ENCODE data around the gene NEK7. TPM values are rescaled to one million over a fixed set of nuclear protein-coding genes. Genes with fewer than 3 reads are reported as not detected.

The NEK7 gene
- total RNA-seq, 1 donor: 366 TPM

DNA sequence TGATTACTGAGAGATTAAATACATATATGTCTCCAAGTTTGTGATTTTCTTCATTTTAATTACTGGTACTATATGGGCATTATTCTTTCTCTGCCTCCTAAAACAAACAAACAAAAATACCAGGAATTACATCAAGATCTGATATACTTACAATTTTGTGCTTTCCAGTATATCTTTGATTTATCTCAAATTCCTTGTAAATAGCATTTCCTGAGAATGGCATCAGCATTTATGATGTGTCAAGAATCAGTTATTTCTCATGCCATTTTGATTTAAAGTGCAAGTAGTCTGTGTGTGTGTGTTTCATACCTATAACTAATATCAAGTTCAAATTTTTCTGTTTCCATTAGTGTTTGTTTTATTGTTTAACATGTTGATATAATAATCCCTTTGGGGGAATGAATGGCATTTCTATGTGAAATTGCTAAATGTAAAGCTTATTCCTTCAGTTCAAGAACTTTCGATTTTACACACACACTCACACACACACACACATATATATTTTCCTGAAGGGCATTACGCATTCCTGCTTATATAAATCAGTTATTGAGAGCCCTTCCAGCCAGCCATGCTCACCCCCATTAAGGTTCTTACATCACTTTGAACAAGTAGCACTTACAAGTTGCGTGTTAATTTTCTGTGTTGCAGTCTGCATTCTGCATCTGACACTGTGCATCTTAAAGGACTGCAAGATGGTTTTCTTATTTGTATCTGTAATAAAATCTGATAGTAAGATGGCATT, 102.7 kb downstream of the NEK7 start:
- no peak overlapping the region for H3K4me3 ChIP-seq (ENCODE audit: low read depth, low read length)
- TF ChIP-seq, protein P1, sequence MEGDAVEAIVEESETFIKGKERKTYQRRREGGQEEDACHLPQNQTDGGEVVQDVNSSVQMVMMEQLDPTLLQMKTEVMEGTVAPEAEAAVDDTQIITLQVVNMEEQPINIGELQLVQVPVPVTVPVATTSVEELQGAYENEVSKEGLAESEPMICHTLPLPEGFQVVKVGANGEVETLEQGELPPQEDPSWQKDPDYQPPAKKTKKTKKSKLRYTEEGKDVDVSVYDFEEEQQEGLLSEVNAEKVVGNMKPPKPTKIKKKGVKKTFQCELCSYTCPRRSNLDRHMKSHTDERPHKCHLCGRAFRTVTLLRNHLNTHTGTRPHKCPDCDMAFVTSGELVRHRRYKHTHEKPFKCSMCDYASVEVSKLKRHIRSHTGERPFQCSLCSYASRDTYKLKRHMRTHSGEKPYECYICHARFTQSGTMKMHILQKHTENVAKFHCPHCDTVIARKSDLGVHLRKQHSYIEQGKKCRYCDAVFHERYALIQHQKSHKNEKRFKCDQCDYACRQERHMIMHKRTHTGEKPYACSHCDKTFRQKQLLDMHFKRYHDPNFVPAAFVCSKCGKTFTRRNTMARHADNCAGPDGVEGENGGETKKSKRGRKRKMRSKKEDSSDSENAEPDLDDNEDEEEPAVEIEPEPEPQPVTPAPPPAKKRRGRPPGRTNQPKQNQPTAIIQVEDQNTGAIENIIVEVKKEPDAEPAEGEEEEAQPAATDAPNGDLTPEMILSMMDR (IDR thresholded peaks at IDR 0.05; ENCODE audit: insufficient read depth, low read depth, low read length): no peak
- peak; percentile 25 for DNase-seq (ENCODE audit: low read depth)

DNA sequence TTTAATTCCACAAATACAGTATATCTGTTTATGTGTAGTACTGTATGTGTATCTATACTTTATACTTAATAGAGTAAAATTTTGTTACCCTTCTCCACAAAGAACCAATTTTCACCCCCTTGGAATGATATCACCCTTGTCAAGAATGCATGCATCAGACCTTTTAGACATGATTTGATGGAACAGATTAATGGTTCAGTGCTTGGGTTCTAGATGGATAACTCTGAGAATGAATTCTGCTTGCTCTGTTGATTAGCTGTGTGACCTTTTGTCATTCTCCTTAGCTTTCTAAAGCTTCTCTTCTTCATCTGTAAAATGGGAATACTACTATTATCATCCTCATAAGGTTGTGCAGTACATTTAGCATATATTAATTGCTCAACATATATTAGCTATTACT, 105.1 kb downstream of the NEK7 start:
- H3K4me3 ChIP-seq (ENCODE audit: low read depth, low read length): no peak overlapping the region
- TF ChIP-seq, protein P1 (IDR thresholded peaks at IDR 0.05; ENCODE audit: insufficient read depth, low read depth, low read length): no peak
- DNase-seq (ENCODE audit: low read depth): no peak

DNA sequence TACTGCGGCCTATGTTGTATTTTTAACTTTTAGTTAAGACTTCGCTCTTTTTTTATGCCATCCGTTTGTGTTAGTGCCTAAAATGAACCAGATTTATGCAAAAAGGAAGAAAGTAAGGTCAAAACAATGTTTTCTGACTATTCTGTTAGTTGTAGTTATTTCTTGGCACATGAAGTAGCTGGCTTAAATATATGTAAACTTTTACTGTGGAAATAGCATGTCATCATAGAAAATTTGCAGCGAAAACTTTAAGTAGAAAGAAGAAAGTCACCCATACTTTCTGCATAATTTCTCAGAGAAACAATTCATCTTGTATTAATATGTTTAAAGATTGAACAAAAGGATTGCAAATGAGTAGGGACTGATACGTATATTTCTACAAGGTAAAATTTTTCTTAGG, 106.4 kb downstream of the NEK7 start:
- no peak overlapping the region for H3K4me3 ChIP-seq (ENCODE audit: low read depth, low read length)
- TF ChIP-seq, protein P1 (IDR thresholded peaks at IDR 0.05; ENCODE audit: insufficient read depth, low read depth, low read length): no peak
- no peak for DNase-seq (ENCODE audit: low read depth)

GRCh38 chr1:198264282-198264681, 107.5 kb downstream of the NEK7 start:
- H3K4me3 ChIP-seq (ENCODE audit: low read depth, low read length): no peak overlapping the region
- TF ChIP-seq, protein P1 (IDR thresholded peaks at IDR 0.05; ENCODE audit: insufficient read depth, low read depth, low read length): no peak
- DNase-seq (ENCODE audit: low read depth): peak; percentile 34

DNA sequence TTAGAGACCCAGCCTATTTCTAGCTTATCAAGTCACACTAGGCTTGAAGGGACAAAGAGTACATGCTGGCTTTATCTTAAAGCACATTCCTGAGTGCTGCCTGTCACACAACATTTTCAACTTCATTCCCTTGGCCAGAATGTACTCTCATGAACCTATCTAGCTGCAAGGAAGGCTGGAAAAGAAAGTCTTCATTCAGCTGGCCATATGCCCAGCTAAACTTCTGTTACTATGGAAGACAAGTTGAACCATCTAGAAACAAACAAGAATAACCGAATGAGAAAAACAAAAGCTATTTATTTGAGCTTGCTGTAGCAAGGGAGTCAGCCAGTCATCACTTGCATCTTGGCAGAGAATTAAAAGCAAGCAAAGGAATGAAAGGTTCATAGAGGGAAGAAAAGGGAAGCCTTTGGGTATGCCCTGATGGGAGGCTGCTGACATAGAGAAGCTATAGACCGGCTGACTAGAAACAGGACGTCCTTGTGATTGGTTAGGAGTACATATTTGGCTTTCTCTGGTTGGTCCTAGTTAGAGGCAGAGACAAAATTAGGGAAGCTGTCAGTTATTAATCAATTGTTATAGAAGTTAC, 108.4 kb downstream of the NEK7 start:
- H3K4me3 ChIP-seq (ENCODE audit: low read depth, low read length): no peak overlapping the region
- peak; percentile 17 for DNase-seq (ENCODE audit: low read depth)
- TF ChIP-seq, protein P1 (IDR thresholded peaks at IDR 0.05; ENCODE audit: insufficient read depth, low read depth, low read length): no peak

DNA sequence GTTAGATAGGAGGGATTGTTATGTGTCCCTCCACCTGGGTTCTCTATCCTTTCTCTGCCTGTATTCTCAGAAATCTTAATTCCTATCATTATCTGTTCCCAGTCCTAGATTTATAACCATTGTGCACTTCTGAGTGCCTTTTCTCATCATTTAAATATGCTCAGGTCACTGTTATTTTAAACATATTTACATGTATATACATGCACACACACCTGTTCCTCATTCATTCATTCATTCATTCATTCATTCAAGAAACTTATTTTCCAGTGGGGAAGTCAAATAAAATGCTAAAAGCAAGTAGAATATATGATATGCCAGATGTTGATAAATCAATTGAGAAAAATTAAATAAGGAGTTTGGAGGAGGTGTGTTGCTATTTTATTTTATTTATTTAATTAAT, 110.3 kb downstream of the NEK7 start:
- no peak for DNase-seq (ENCODE audit: low read depth)
- TF ChIP-seq, protein P1 (IDR thresholded peaks at IDR 0.05; ENCODE audit: insufficient read depth, low read depth, low read length): no peak
- H3K4me3 ChIP-seq (ENCODE audit: low read depth, low read length): no peak overlapping the region
